Retinal pigment epithelial cell (primary cell): ENCODE measurements around the gene GRK4.

Experiments used
- DNase-seq: peaks from one replicate; pipeline ENCODE4 v3.0.0-alpha.2; 2010; ENCODE audit warnings: low read depth
- H3K4me3 ChIP-seq: 2 replicates; pipeline ENCODE4 v1.5.1; 2011; ENCODE audit warnings: mild to moderate bottlenecking, low read length, control low read depth, moderate library complexity
- TF ChIP-seq, protein P1 (sequence below): conservative IDR thresholded peaks from 2 replicates; pipeline ENCODE4 v1.5.1; 2011; ENCODE audit warnings: low read depth, low read length, control low read depth, inconsistent platforms

Gene GRK4

DNA sequence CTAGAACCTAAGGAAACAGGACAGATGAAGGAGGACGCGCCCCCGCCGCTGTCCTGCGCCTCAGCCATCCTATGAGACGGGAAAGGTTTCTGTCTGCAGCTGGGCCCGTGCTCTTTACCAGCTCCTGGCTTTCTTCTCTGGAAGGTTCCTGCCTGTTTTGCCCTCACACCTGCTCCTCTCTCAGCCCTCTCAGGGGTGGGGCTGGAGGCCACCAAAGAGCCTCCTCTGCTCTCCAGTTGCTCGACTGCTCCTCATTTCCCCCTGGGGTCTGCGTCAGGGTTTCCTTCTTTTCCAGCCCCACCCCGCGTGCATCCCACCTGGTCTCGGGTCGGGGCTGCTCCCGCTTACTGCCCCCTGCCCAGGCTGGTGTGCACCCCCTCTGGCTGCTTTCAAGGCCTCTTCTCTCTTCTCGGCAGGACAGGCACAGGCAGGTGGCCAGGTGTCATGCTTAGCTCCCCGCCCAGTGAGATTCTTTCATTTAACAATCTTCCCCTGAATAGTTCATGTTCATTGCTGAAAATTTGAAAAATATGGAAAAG lies 106.4 kb downstream of the GRK4 start:
- H3K4me3 ChIP-seq, result no peak overlapping the region
- DNase-seq, result no peak
- TF ChIP-seq, protein P1, sequence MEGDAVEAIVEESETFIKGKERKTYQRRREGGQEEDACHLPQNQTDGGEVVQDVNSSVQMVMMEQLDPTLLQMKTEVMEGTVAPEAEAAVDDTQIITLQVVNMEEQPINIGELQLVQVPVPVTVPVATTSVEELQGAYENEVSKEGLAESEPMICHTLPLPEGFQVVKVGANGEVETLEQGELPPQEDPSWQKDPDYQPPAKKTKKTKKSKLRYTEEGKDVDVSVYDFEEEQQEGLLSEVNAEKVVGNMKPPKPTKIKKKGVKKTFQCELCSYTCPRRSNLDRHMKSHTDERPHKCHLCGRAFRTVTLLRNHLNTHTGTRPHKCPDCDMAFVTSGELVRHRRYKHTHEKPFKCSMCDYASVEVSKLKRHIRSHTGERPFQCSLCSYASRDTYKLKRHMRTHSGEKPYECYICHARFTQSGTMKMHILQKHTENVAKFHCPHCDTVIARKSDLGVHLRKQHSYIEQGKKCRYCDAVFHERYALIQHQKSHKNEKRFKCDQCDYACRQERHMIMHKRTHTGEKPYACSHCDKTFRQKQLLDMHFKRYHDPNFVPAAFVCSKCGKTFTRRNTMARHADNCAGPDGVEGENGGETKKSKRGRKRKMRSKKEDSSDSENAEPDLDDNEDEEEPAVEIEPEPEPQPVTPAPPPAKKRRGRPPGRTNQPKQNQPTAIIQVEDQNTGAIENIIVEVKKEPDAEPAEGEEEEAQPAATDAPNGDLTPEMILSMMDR, result no peak

DNA sequence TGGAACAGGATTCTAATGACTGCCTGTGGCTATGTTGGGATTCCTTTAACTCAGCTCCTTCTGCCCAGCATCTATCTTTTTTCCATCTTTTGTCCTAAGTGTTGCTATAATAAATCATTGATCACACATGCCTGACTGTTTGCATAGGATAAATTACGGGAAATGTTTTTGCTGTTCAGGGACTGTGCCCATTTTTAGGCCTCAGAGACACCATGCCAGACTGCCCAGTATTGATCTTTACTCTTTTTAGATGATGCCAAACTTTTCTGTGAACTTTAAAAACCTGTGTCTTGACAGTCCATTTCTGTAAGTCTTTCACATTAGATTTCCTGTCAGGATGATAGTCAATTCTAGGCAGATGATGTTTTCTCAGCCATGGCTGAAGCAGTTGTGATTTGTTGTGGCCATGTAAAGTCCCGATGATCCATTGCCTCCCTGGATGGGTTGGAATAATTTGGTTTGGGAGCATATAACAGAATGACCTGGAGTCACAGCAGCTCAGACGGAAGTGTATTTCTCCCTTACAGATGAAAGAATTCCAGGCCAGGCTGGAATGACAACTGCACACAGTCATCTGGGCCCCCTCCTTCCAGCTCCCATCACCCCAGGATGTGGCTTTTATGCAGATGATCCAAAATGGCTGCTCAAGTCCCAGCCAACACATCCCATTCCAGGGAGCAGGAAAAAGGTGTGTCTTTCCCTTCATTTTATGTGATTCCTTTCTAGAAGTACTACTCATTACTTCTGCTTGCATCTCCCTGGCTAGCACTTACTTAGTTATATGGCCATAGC lies 107.5 kb downstream of the GRK4 start:
- H3K4me3 ChIP-seq, result no peak overlapping the region
- TF ChIP-seq, protein P1, result no peak
- no peak for DNase-seq

DNA sequence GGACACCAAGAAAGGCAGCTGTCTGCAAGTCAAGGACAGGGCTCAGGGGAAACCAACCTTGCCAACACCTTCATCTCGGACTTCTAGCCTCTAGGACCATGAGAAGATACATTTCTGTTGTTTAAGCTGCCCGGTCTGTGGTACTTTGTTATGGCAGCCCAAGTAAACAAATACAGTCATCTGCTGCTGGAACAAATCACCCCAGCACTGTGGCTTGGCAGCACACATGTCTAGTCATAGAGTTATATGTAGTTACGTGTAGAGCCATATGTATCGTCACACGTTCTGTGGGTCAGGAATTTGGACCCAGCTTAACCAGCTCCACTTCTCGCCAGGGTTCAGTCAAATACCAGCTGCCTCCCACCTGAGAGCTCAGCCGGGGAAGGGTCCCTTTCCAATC lies 108.4 kb downstream of the GRK4 start:
- DNase-seq, result no peak
- no peak overlapping the region for H3K4me3 ChIP-seq
- TF ChIP-seq, protein P1, result no peak

DNA sequence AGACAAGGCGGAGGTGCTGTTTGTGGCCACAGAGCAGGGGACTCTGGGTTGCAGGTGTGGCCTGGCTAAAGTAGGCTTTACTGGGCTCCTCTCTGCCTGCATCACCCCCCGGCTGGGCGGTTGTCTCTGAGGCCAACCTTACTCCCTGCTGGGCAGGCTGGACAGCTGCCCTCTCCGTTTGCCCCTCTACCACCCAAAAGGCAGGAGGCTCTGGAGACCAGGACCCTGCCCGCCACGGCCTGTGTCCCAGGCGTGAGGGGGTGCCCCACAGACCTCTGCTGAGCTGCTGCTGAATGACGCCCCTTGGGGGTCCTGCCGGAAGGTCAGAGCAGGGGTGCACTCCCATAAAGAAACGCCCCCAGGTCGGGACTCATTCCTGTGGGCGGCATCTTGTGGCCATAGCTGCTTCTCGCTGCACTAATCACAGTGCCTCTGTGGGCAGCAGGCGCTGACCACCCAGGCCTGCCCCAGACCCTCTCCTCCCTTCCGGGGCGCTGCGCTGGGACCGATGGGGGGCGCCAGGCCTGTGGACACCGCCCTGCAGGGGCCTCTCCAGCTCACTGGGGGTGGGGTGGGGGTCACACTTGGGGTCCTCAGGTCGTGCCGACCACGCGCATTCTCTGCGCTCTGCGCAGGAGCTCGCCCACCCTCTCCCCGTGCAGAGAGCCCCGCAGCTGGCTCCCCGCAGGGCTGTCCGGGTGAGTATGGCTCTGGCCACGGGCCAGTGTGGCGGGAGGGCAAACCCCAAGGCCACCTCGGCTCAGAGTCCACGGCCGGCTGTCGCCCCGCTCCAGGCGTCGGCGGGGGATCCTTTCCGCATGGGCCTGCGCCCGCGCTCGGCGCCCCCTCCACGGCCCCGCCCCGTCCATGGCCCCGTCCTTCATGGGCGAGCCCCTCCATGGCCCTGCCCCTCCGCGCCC lies 110.0 kb downstream of the GRK4 start:
- TF ChIP-seq, protein P1, result peak; percentile 17
- no peak for DNase-seq
- peak overlapping the region; percentile 65 for H3K4me3 ChIP-seq

DNA sequence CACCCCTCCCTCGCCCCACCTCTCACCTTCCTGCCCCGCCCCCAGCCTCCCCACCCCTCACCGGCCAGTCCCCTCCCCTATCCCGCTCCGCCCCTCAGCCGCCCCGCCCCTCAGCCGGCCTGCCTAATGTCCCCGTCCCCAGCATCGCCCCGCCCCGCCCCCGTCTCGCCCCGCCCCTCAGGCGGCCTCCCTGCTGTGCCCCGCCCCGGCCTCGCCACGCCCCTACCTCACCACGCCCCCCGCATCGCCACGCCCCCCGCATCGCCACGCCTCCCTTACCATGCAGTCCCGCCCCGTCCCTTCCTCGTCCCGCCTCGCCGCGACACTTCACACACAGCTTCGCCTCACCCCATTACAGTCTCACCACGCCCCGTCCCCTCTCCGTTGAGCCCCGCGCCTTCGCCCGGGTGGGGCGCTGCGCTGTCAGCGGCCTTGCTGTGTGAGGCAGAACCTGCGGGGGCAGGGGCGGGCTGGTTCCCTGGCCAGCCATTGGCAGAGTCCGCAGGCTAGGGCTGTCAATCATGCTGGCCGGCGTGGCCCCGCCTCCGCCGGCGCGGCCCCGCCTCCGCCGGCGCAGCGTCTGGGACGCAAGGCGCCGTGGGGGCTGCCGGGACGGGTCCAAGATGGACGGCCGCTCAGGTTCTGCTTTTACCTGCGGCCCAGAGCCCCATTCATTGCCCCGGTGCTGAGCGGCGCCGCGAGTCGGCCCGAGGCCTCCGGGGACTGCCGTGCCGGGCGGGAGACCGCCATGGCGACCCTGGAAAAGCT lies 110.9 kb downstream of the GRK4 start, which contains the start of the genes HTT and HTT-AS:
HTT (plus strand) TSS at position 604 of the 768 bp plus-strand sequence; CDS start at position 749, 145 bp downstream.
HTT-AS (minus strand) TSS at position 461 of the 768 bp plus-strand sequence.
- TF ChIP-seq, protein P1, result no peak
- DNase-seq, result peak; percentile 74
- H3K4me3 ChIP-seq, result peak within 1 kb of the TSS; percentile 88

DNA sequence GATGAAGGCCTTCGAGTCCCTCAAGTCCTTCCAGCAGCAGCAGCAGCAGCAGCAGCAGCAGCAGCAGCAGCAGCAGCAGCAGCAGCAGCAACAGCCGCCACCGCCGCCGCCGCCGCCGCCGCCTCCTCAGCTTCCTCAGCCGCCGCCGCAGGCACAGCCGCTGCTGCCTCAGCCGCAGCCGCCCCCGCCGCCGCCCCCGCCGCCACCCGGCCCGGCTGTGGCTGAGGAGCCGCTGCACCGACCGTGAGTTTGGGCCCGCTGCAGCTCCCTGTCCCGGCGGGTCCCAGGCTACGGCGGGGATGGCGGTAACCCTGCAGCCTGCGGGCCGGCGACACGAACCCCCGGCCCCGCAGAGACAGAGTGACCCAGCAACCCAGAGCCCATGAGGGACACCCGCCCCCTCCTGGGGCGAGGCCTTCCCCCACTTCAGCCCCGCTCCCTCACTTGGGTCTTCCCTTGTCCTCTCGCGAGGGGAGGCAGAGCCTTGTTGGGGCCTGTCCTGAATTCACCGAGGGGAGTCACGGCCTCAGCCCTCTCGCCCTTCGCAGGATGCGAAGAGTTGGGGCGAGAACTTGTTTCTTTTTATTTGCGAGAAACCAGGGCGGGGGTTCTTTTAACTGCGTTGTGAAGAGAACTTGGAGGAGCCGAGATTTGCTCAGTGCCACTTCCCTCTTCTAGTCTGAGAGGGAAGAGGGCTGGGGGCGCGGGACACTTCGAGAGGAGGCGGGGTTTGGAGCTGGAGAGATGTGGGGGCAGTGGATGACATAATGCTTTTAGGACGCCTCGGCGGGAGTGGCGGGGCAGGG lies 111.7 kb downstream of the GRK4 start:
- peak; percentile 12 for DNase-seq
- peak overlapping the region; percentile 88 for H3K4me3 ChIP-seq
- TF ChIP-seq, protein P1, result no peak
